K562 (cell line): ENCODE results near the gene THSD8. TPM values are rescaled to one million over a fixed set of nuclear protein-coding genes. Genes with fewer than 3 reads are reported as not detected.

ENCODE experiments used
- CBX2 ChIP-seq: fragments of 200-600 bp; sonication (generic); IDR thresholded peaks from one replicate; pipeline ENCODE4 v1.6.1; 2012; ENCODE audit warnings: mild to moderate bottlenecking, low read length, inconsistent platforms; ENCODE audit not compliant: insufficient read depth, poor library complexity, severe bottlenecking
- CEBPB ChIP-seq: fragments of 450-650 bp; IDR thresholded peaks from 2 replicates; pipeline ENCODE4 v1.6.1; 2016; ENCODE audit warnings: missing genetic modification characterization, missing compliant biosample characterization
- DMBX1 ChIP-seq: fragments of 250-450 bp; sonication (Bioruptor Pico); IDR thresholded peaks from 2 replicates; pipeline ENCODE4 v1.8.0; 2022; ENCODE audit warnings: inconsistent platforms, mild to moderate bottlenecking, moderate library complexity, borderline replicate concordance
- ETV1 ChIP-seq: fragments of 450-650 bp; conservative IDR thresholded peaks from 2 replicates; pipeline ENCODE4 v1.6.1; 2016; ENCODE audit warnings: missing genetic modification characterization, control low read depth, low read depth, missing compliant biosample characterization
- HNRNPH1 ChIP-seq: fragments of 200-400 bp; formaldehyde crosslinking; optimal IDR thresholded peaks from 2 replicates; pipeline ENCODE3; 2017; ENCODE audit warnings: low read depth, mild to moderate bottlenecking, low read length, moderate library complexity
- KLF16 ChIP-seq: IDR thresholded peaks from 2 replicates; pipeline ENCODE4 v1.6.1; 2016; ENCODE audit warnings: antibody characterized with exemption
- MAFG ChIP-seq: fragments of 450-650 bp; conservative IDR thresholded peaks from 2 replicates; pipeline ENCODE4 v1.6.1; 2016; ENCODE audit warnings: missing genetic modification characterization, missing compliant biosample characterization
- MTA1 ChIP-seq: fragments of 450-650 bp; IDR thresholded peaks from 2 replicates; pipeline ENCODE4 v1.6.1; 2017; ENCODE audit warnings: borderline replicate concordance
- NR2C2 ChIP-seq, 2 experiments: fragments of 200-800 bp in 1 of 2; sonication (Bioruptor generic) in 1 of 2; sonication (generic) in 1 of 2; formaldehyde crosslinking in 1 of 2; IDR thresholded peaks; 2 replicates each; pipeline versions ENCODE4 v1.6.1 to v1.8.0; 2016 to 2022; ENCODE audit warnings: mild to moderate bottlenecking in 1 of 2, missing compliant biosample characterization in 1 of 2, missing genetic modification characterization in 1 of 2, missing genetic modification reagents in 1 of 2
- SETDB1 ChIP-seq: IDR thresholded peaks from one replicate; pipeline ENCODE4 v1.6.1; 2012; ENCODE audit warnings: low read length, control low read depth, inconsistent platforms
- SP1 ChIP-seq: sonication (generic); formaldehyde crosslinking; IDR thresholded peaks from 2 replicates; pipeline ENCODE4 v1.8.1; 2022; ENCODE audit warnings: mild to moderate bottlenecking, missing genetic modification reagents
- TOE1 ChIP-seq, 2 experiments: fragments of 450-650 bp in 1 of 2; sonication (generic) in 1 of 2; formaldehyde crosslinking in 1 of 2; IDR thresholded peaks; 2 replicates each; pipeline versions ENCODE4 v1.7.1 to v1.8.0; 2016 to 2022; ENCODE audit warnings: borderline replicate concordance in 2 of 2, mild to moderate bottlenecking in 2 of 2, antibody characterized with exemption in 1 of 2, inconsistent platforms in 1 of 2, low read depth in 1 of 2, missing genetic modification reagents in 1 of 2, moderate library complexity in 1 of 2
- USF1 ChIP-seq: sonication (generic); formaldehyde crosslinking; IDR thresholded peaks from 2 replicates; pipeline ENCODE4 v1.9.0; 2022; ENCODE audit warnings: mild to moderate bottlenecking, missing genetic modification reagents
- XRCC4 ChIP-seq: IDR thresholded peaks from one replicate; pipeline ENCODE4 v1.6.1; 2011; ENCODE audit not compliant: insufficient read depth, insufficient read length; ENCODE audit errors: extremely low read depth
- ZBTB5 ChIP-seq: fragments of 450-650 bp; IDR thresholded peaks from 2 replicates; pipeline ENCODE4 v1.6.1; 2017; ENCODE audit warnings: antibody characterized with exemption
- ZNF184 ChIP-seq: sonication (generic); formaldehyde crosslinking; IDR thresholded peaks from 2 replicates; pipeline ENCODE4 v1.5.0; 2020; ENCODE audit warnings: missing genetic modification reagents
- ZNF436 ChIP-seq: fragments of 250-450, 450-650 bp; sonication (Bioruptor Pico); formaldehyde crosslinking; IDR thresholded peaks from 2 replicates; pipeline ENCODE4 v1.7.0; 2020; ENCODE audit warnings: mild to moderate bottlenecking
- ZNF592 ChIP-seq: fragments of 450-650 bp; IDR thresholded peaks from 2 replicates; pipeline ENCODE4 v1.6.1; 2017; ENCODE audit warnings: antibody characterized with exemption, mild to moderate bottlenecking
- ZNF696 ChIP-seq: fragments of 250-450 bp; sonication (Bioruptor Pico); conservative IDR thresholded peaks from 2 replicates; pipeline ENCODE4 v1.4.0; 2020; ENCODE audit warnings: mild to moderate bottlenecking, moderate library complexity
- polyA plus RNA-seq, 8 experiments: library from polyadenylated mRNA; depleted of rRNA in 4 of 8; stranded (reverse) in 5 of 8; unstranded in 3 of 8; fragments of >200 nt; fragmentation: Nextera tagmentation in 2 of 8; fragmentation: Illumina TruSeq in 1 of 8; extraction: Ambion mirVana in 2 of 8; extraction: Trizol in 1 of 8; gene quantifications; 2 replicates each; pipeline versions ENCODE4 v1.2.1 to v1.2.3, GENCODE V29; 2011 to 2014; ENCODE audit warnings: inconsistent platforms in 1 of 8, missing spikeins in 1 of 8
- total RNA-seq, 7 experiments: library from RNA; depleted of rRNA in 6 of 7; stranded (reverse); fragments of >200 nt in 6 of 7; fragmentation: Illumina TruSeq in 2 of 7; extraction: Trizol in 2 of 7; gene quantifications; 2 replicates each; pipeline versions ENCODE4 v1.2.1 to v1.2.3, GENCODE V29; 2011 to 2021; ENCODE audit warnings: low replicate concordance in 1 of 7

The THSD8 gene
- total and polyA plus RNA-seq, 9 of the 15 experiments (the other 6 are each of a cell fraction or from before 2014, with no cell fraction given), result 8.4 to 42.4 (median 19.9) TPM; not detected in 2

GRCh38 chr19:12793290-12794195, 8.3 kb upstream of the THSD8 start (continued):
- no peak for TF ChIP-seq CEBPB (tag)
- TF ChIP-seq ZNF436 (CRISPR knock-in tag), result no peak
- TF ChIP-seq KLF16, result no peak
- no peak for TF ChIP-seq TOE1 (IDR thresholded peaks at IDR 0.05; ENCODE audit: borderline replicate concordance)
- TF ChIP-seq TOE1 (CRISPR knock-in tag; IDR thresholded peaks at IDR 0.05; ENCODE audit: borderline replicate concordance, low read depth), result no peak
- no peak for TF ChIP-seq ZNF696 (CRISPR knock-in tag)
- no peak for TF ChIP-seq ZBTB5
- no peak for TF ChIP-seq ETV1 (tag)
- no peak for TF ChIP-seq MTA1
- no peak for TF ChIP-seq SETDB1
- no peak for TF ChIP-seq XRCC4
- TF ChIP-seq ZNF592, result peak; percentile 80; the same call in 1 of the 2 replicates
- TF ChIP-seq DMBX1 (CRISPR knock-in tag), result no peak
- no peak for TF ChIP-seq ZNF184 (CRISPR knock-in tag)
- TF ChIP-seq CBX2, result no peak
- no peak for TF ChIP-seq HNRNPH1
- TF ChIP-seq NR2C2 (CRISPR knock-in tag; IDR thresholded peaks at IDR 0.05), result no peak
- TF ChIP-seq NR2C2 (tag; IDR thresholded peaks at IDR 0.05), result peak; percentile 50; the same call in 1 of the 2 replicates
- peak; percentile 87 for TF ChIP-seq SP1 (CRISPR knock-in tag)
- no peak for TF ChIP-seq MAFG (tag)
- peak; percentile 54 for TF ChIP-seq USF1
